ENCODE results near the gene KCNH2.
"Not testable (repeated sequence)": the region's sequence is repeated elsewhere in the genome, so short reads cannot be mapped to it uniquely, and the experiment has no call there.

The KCNH2 gene, protein sequence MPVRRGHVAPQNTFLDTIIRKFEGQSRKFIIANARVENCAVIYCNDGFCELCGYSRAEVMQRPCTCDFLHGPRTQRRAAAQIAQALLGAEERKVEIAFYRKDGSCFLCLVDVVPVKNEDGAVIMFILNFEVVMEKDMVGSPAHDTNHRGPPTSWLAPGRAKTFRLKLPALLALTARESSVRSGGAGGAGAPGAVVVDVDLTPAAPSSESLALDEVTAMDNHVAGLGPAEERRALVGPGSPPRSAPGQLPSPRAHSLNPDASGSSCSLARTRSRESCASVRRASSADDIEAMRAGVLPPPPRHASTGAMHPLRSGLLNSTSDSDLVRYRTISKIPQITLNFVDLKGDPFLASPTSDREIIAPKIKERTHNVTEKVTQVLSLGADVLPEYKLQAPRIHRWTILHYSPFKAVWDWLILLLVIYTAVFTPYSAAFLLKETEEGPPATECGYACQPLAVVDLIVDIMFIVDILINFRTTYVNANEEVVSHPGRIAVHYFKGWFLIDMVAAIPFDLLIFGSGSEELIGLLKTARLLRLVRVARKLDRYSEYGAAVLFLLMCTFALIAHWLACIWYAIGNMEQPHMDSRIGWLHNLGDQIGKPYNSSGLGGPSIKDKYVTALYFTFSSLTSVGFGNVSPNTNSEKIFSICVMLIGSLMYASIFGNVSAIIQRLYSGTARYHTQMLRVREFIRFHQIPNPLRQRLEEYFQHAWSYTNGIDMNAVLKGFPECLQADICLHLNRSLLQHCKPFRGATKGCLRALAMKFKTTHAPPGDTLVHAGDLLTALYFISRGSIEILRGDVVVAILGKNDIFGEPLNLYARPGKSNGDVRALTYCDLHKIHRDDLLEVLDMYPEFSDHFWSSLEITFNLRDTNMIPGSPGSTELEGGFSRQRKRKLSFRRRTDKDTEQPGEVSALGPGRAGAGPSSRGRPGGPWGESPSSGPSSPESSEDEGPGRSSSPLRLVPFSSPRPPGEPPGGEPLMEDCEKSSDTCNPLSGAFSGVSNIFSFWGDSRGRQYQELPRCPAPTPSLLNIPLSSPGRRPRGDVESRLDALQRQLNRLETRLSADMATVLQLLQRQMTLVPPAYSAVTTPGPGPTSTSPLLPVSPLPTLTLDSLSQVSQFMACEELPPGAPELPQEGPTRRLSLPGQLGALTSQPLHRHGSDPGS

DNA sequence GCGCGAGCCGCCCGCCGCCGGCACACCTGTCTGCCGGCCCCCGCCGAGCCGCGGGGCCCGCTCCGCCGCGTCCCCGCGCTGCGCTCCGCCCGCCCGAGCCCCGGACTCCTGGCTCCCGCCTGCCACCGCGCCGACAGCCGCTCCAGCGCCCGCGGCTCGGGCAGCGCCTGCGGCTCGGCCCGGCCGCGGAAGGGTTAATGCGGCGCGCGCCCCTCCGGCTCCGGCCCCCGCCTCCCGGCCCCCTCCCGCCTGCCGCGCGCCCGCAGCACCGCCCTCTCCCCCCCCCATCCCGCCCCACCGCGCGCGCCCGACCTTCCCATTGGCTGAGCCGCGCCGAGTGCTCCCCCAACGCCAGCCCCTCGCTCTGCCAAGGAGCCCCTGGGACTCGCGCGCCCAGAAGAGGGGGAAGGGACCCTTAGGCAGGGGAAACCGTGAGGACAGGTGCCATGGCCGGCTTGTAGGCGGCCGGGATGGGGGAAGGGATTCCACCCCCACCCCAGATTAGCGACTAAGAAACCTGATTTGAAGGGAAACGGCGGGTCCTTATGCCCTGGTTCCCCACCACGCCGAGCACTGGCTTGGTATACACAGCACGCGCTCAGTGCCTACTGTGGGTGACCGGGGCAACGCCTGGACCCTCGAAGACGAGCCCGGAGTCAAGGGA is at the start of gene KCNH2:
Gene KCNH2, minus strand, starts transcription at position 196 of the 664 bp plus-strand sequence. CDS start 408 bp downstream, outside the sequence.
- H3K36me3 Mint-ChIP-seq = no peaks in the 10 kb centered on the region
- H3K9me3 Mint-ChIP-seq = no peaks in the 10 kb centered on the region
- H3K27ac Mint-ChIP-seq = peak within 1 kb of the TSS; percentile 41
- peaks cover 18% of the 10 kb centered on the region for H3K27me3 Mint-ChIP-seq
- H3K4me1 Mint-ChIP-seq = peaks cover 33% of the 10 kb centered on the region
- H3K4me3 Mint-ChIP-seq = peak within 1 kb of the TSS; percentile 86

DNA sequence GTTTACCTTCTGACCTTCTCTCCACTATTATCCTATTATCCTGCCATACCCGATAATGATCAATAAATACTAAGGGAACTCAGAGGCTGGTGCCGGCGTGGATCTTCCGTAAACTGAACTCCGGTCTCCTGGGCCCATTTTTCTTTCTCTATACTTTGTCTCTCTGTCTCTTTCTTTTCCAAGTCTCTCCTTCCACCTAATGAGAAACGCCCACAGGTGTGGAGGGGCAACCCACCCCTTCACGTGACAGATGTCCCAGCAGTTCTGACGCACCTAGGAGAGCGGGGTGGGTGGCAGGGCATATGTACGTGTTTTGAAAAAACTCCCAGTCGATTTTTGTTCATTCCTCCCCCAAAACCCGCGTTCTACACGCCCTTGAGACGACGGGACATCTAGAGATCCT is 49.6 kb upstream of the KCNH2 start:
- Mint-ChIP-seq H3K4me3 (peak overlapping the region; percentile 94), H3K4me1 (peaks cover 31% of the 10 kb centered on the region), H3K27ac (peak overlapping the region; percentile 95)
- H3K27me3 Mint-ChIP-seq, H3K36me3 Mint-ChIP-seq, H3K9me3 Mint-ChIP-seq: not testable (repeated sequence)

DNA sequence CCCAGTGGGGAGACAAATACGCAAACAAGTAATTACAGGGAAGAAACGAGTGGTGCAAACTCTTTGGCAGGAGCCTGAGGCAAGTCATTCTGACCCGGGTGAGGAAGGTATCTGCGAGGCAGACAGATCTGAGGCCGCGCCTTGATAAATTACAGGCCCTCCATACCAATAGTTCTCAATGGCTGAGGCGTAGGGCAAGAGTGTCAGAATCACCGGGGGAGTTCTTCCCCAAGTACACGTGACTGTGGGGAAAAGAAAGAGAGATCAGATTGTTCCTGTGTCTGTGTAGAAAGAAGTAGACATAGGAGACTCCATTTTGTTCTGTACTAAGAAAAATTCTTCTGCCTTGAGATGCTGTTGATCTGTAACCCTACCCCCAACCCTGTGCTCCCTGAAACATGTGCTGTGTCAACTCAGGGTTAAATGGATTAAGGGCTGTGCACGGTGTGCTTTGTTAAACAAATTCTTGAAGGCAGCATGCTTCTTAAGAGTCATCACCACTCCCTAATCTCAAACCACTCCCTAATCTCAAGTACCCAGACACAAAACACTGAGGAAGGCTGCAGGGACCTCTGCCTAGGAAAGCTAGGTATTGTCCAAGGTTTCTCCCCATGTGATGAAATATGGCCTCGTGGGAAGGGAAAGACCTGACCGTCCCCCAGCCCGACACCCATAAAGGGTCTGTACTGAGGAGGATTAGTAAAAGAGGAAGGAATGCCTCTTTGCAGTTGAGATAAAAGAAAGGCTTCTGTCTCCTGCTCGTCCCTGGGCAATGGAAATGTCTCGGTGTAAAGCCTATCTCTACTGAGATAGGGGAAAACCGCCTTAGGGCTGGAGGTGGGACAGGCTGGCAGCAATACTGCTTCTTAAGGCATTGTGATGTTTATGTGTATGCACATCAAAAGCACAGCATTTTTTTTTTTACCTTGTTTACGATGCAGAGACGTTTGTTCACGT is 48.9 kb upstream of the KCNH2 start:
- peak overlapping the region; percentile 95 for H3K27ac Mint-ChIP-seq
- H3K36me3 Mint-ChIP-seq, H3K27me3 Mint-ChIP-seq, H3K9me3 Mint-ChIP-seq: not testable (repeated sequence)
- H3K4me1 Mint-ChIP-seq = peaks cover 28% of the 10 kb centered on the region
- peak overlapping the region; percentile 94 for H3K4me3 Mint-ChIP-seq

DNA sequence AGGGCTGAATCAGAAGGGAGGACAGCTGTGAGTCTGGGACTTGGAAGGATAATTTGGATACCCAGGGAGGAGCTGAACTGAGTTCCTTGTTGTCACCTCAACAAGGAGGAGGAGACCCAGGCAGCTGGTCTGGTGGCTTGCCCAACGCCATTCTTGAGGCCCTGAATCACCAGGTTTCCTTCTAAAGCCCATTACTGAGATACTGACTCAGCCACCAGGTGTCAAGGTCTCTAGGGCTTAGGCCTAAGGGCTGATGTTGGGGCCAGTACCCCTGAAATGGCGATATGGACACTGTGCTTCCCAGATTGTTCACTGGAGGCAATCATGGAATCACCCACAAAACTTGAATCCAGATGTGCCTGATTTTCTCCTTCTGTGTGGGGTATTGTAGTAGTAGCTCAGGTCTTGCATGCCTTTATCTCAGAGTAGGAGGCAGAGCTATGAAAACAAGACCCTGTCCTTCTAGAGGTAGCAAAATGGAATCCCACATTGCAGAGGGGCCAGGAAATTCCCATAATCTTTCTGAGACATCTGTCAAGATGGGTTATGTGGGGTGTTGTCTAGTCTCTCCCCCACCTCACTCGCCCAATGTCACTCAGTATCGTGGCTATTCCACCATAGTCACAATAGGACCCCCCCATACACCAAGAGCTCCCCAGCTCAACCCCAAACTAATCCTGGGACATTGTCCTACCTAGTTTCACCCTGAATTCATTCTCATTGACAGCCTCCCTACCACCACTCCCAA is 48.0 kb upstream of the KCNH2 start:
- Mint-ChIP-seq H3K9me3 (no peaks in the 10 kb centered on the region), H3K4me1 (peaks cover 21% of the 10 kb centered on the region), H3K27me3 (no peaks in the 10 kb centered on the region), H3K4me3 (no peak overlapping the region), H3K36me3 (peaks cover 3% of the 10 kb centered on the region), H3K27ac (no peak overlapping the region)

DNA sequence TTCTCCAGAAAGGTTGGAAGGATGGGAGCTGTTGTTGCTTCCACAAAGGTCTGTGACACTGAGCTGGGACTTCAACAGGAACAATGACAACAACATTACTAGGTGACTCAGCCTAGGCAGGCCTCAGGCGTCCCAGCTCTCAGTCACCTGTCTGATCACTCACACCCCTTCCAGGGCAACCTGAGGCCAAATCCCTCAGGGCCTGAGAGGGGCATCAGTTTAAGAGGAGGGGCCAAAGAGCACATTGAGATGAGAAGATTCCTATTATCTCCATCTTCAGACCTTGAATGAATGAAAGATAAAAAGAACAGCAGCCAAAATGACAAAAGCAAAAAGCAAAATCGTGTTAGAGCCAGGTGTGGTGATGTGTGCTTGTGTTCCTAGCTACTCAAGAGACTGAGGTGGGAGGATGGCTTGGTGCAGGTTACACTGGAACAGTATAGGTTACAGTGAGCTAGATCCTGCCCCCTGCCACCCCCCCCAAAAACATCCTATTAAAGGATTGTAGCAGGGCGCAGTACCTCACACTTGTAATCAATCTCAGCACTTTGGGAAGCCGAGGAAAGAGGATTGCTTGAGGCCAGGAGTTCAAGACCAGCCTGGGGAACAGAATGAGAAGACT is 46.4 kb upstream of the KCNH2 start, which contains the start of gene ATG9B:
Gene ATG9B, minus strand, starts transcription at position 60 of the 622 bp plus-strand sequence. CDS start 71 bp downstream, outside the sequence.
- no peaks in the 10 kb centered on the region for H3K27me3 Mint-ChIP-seq
- H3K4me3 Mint-ChIP-seq = no peak within 1 kb of the TSS
- no peaks in the 10 kb centered on the region for H3K9me3 Mint-ChIP-seq
- H3K36me3 Mint-ChIP-seq = peaks cover 3% of the 10 kb centered on the region
- peaks cover 16% of the 10 kb centered on the region for H3K4me1 Mint-ChIP-seq
- no peak within 1 kb of the TSS for H3K27ac Mint-ChIP-seq

DNA sequence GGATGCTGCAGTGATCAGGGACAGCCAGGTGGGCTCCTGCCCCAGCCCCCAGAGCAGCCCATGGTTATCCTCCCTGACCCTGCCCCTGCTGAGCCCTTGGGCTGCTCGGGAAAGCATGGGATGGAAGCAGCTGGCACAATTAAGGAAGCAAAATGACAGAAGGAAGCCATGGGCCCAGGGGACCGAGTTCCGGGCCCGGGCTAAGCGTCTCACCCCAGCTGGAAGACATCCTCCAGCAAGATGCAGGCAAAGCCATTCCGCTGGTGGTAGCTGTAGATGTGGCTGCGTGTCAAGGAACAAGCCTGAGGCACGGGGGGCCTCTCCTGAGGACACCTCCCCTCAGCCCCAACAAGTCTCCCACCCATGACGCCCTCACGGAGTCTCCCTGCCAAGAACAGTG is 45.1 kb upstream of the KCNH2 start:
- Mint-ChIP-seq H3K27me3 (no peaks in the 10 kb centered on the region), H3K27ac (no peak overlapping the region), H3K4me3 (no peak overlapping the region), H3K4me1 (peaks cover 16% of the 10 kb centered on the region), H3K36me3 (no peaks in the 10 kb centered on the region), H3K9me3 (no peaks in the 10 kb centered on the region)

DNA sequence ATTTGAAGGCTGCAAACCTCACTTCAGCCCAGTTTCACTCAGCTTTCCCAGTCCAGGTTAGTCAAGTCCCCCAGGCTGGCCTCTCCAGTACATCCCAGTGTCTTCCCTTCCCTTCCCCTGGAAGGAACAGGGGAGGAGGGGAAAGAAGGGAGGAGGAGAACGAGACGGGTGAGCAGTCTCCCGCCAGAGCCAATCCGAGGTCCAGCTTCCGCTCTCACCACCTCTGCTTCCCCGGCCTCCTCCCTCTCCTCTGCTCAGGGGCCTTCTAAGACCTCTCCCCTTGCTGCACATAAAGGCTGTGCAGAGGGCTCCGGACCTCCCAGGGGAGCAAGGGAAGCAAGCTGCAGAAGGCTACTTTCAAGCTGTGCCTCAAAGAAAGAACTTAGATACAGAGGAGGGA is 42.1 kb upstream of the KCNH2 start:
- no peaks in the 10 kb centered on the region for H3K9me3 Mint-ChIP-seq
- H3K36me3 Mint-ChIP-seq = no peaks in the 10 kb centered on the region
- no peak overlapping the region for H3K4me3 Mint-ChIP-seq
- no peak overlapping the region for H3K27ac Mint-ChIP-seq
- peaks cover 36% of the 10 kb centered on the region for H3K4me1 Mint-ChIP-seq
- H3K27me3 Mint-ChIP-seq = no peaks in the 10 kb centered on the region

DNA sequence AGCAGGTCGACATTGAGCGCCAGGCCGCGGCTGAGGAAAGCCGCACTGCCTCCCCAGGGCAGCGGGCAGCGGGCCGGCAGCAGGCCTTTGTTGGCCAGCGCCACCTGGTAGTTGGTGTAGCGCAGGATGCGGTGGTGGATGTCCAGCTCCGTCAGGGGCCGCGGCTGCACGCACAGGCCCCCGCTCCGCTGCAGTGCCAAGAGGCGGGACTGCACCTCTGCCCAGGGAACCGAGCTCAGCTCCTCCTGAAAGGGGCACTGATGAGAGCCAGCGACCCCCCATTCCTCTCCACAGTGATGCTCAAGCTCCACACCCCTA is 41.0 kb upstream of the KCNH2 start:
- Mint-ChIP-seq H3K27me3 (no peaks in the 10 kb centered on the region), H3K36me3 (no peaks in the 10 kb centered on the region), H3K4me1 (peaks cover 48% of the 10 kb centered on the region), H3K4me3 (peak overlapping the region; percentile 76), H3K27ac (no peak overlapping the region), H3K9me3 (no peaks in the 10 kb centered on the region)

DNA sequence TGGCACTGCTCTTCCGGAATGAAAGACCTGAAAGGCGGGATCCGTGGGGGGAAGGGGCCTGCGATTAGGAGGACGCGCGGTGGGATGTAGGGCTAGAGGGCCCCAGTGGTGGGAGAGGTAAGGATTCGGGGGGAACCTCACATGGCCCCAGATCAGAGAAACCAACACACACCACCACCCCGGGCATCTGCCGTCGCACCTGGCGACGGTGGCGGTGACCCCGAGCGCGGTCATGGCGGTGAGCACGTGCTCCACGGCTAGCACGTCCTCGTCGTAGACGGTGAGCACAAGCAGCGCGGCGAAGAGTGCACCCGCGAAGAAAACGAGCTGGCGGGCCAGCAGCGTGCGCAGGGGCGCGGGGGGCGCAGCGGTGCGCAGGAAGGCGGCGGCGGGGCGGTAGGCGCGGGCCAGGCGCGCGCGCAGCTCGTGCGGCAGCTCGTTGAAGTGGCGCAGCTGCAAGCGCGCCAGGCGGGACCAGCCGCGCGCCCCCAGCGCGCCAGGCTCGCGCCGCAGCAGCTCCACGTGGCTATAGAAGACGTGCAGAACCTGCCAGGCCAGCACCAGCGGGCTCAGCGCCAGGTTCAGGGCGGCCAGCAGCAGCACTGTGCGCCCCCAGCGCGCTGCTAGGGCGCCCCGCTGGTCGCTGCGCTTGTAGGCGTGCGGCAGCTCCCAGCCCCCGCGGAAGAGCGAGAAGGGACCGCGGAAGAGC is 40.5 kb upstream of the KCNH2 start:
- no peaks in the 10 kb centered on the region for H3K27me3 Mint-ChIP-seq
- H3K4me1 Mint-ChIP-seq = peaks cover 52% of the 10 kb centered on the region

DNA sequence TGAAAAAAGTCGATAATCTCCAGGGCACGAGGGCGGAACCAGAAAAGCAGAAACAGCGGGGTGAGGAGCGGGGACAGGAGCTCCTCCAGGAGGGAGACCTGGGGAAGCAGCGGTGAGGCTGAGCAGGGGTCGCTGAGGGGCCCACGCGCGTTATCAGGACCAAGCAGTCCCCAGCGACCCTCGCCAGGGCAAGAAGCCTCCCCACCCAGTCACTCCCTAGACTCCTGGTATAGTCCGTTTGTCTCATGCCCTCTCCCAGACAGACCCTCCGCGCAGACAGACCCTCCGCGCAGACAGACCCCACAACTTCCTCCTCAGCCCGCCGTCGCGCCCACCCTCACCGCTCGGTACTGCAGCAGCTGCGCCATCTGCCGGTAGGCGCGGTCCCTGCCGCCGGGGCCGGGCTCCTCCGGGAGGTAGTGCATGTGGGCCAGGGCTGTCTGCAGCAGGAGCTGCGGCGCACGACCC is 39.9 kb upstream of the KCNH2 start:
- Mint-ChIP-seq H3K27me3 (no peaks in the 10 kb centered on the region), H3K27ac (peak overlapping the region; percentile 95), H3K4me1 (peaks cover 52% of the 10 kb centered on the region), H3K9me3 (no peaks in the 10 kb centered on the region), H3K4me3 (peak overlapping the region; percentile 87), H3K36me3 (no peaks in the 10 kb centered on the region)

More for the DNA sequence above, 40.5 kb upstream of the KCNH2 start:
- Mint-ChIP-seq H3K27ac (peak overlapping the region; percentile 95), H3K36me3 (no peaks in the 10 kb centered on the region), H3K9me3 (no peaks in the 10 kb centered on the region), H3K4me3 (peak overlapping the region; percentile 87)

DNA sequence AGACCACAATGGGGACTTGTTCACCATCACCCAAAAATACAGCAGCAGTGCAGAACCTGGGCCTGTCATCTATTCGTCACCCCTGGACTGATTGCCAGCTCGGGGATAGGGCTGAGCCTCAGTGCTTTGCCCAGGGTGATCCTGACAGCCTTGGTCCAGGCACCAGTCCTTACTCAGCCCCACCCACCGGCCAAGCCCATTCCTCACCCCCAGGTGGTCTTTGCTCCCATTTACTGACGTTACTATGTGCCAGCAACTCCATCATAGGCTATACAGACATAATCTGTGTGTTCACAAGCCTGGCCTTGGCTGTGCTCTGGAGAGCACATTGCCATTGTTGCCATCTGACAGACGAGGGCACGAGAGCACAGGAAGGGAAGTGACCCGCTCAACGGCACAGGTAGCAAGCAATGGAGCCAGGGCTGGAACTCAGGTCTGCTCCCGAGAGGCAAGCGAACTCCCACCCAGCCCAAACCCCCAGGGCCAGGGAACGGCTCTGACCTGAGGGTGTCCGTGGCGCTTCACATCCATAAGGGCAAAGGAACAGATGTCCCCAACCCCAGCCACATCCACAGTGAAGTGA is 39.3 kb upstream of the KCNH2 start:
- Mint-ChIP-seq H3K9me3 (no peaks in the 10 kb centered on the region), H3K4me1 (peaks cover 58% of the 10 kb centered on the region), H3K4me3 (peak overlapping the region; percentile 87), H3K27ac (peak overlapping the region; percentile 68), H3K27me3 (no peaks in the 10 kb centered on the region), H3K36me3 (no peaks in the 10 kb centered on the region)

DNA sequence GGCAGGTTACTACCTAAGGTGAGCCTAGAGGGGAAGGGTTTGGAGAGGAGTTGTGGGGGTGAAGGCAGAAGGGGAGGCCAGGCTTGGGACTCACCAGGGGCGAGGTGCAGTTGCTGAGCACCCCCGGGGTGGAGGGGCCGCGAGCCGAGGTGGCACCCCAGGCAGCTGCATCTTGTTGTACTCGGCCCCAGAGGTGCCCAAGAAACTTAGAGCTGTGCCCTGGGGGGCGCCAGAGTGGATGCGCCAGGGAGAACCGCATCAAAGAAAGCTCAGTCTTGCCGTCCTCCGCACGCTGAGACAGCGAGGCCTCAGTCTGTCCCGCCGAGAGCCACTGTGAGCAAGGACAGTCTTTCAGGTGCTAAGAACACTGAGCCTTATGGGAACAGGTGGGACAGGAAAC is 38.8 kb upstream of the KCNH2 start:
- Mint-ChIP-seq H3K27ac (peak overlapping the region; percentile 46), H3K27me3 (no peaks in the 10 kb centered on the region), H3K9me3 (no peaks in the 10 kb centered on the region), H3K36me3 (no peaks in the 10 kb centered on the region), H3K4me1 (peaks cover 63% of the 10 kb centered on the region), H3K4me3 (peak overlapping the region; percentile 87)
